T47D (cell line): ENCODE results near the gene GRM8.

Experiments used
- DNase-seq, 2 experiments: peaks; one replicate each; pipeline versions ENCODE4 v3.0.0 to v3.0.0-alpha.2; 2011 to 2012; ENCODE audit warnings: low read depth in 1 of 2, low spot score in 1 of 2
- JUND ChIP-seq: IDR thresholded peaks from 2 replicates; pipeline ENCODE4 v1.6.1; 2012; ENCODE audit warnings: low read depth
- in situ Hi-C: cut with HindIII; loops from 2 replicates; pipeline ENCODE4 v1.10.0; 2016; ENCODE audit warnings: low sequenced_read_pairs, low pct_unique_long_range_greater_than_20kb

Gene GRM8

GRCh38 chr7:127154958-127155357, 97.8 kb downstream of the GRM8 start:
- no peak for DNase-seq
- TF ChIP-seq JUND, result no peak
- in situ Hi-C loops, result no loop called here

DNA sequence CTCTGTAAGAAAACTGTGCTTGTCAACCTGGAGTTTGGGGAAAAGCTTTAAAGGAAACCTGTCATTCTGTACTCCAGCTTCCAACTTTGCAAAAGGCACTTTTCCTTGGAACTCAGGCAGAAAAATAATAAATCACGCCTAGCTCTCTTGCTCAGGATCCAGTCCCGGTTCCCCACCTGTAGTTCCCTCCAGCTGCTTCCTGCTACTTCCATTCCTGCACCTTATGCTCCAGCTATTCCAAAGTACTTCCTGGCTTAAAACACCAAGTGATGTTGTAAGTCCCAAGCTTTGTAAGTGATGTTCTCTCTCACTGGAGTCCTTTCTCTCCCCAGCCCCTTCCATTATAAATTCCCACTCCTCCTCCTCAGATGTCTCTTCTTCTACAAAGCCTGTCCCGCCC, 98.6 kb downstream of the GRM8 start:
- in situ Hi-C loops, result no loop called here
- DNase-seq, result no peak

GRCh38 chr7:127153315-127153714, 99.4 kb downstream of the GRM8 start:
- no peak for DNase-seq
- no peak for TF ChIP-seq JUND
- in situ Hi-C loops, result no loop called here

More for the DNA sequence above, 98.6 kb downstream of the GRM8 start:
- no peak for TF ChIP-seq JUND

DNA sequence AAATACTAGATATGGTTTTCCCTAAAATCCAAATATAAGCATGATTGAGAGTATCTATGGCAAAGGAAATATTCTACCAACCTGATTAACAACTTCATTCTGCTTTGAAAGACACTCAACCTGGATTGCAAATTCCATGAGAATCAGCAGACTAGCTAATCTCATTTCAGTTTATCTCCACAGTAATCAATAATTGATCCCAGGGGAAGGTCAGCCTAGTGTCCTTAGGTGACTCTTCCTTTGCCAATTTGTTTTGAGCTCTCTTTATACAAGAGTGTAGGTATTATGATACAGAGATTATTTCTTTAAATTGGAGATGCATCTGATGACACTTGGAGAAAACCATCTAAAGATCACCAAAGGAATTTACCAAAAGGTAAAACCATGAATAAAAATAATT, 100.3 kb downstream of the GRM8 start:
- no peak for TF ChIP-seq JUND
- in situ Hi-C loops, result no loop called here
- DNase-seq, result no peak

- TF ChIP-seq JUND, result no peak
- no peak for DNase-seq
- in situ Hi-C loops, result no loop called here
Measured at GRCh38 chr7:127151379-127151778, 101.4 kb downstream of the GRM8 start.

DNA sequence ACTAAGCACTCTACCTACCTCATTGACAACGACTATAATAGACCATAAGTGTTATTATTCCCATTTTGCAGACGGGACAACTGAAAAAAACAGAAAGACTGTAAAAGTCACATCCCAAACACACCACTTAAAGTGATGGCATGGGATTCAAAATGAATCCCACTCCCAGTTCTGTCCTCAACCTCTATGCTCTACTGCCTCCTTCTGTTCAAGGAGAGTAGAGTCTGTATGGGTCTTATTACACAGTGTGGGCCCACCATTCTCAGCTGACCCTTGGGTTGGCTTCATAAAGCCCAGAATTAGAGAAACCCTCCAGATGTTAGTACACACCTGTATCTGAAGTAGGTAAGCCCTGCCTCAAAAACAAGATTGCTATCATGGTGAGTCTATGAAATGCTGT, 102.2 kb downstream of the GRM8 start:
- DNase-seq, result no peak
- no peak for TF ChIP-seq JUND
- in situ Hi-C loops, result no loop called here

DNA sequence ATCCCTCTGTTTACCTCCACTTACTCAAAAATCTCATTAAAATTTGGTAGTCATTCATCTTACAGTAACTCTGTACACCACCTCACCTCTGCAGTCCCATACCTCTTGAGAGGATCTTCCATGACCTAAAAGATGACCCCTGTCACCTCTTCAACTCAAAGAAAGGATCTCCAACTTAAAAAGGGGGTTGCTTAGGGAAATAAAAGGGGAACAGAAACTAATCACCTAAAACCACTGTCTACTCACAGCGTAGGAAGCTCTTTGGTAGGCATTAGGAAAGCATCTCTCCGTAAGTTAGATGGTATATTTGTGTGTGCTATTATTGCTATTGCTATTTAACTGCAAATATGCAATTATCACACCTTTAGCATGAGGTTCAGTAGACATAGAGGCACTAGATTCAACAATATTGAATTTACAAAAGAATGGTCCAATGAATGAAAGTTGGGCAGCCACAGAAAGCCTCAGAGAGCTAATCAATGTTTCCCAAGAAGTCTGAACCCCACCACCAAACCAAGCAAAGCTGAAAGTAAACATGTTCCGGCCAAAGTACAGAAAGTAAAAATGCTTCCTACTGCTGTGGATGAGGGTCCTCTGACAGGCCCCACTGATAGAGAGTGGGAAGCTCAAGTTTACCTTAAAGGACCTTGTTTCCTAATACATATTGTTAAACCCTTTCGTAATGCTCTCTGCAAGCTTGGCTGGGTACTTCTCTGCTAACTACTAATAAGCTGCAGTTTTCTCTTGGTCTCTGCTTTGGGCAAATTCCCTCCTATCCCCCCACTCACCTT, 105.8 kb downstream of the GRM8 start:
- DNase-seq, result no peak
- in situ Hi-C loops, result no loop called here

DNA sequence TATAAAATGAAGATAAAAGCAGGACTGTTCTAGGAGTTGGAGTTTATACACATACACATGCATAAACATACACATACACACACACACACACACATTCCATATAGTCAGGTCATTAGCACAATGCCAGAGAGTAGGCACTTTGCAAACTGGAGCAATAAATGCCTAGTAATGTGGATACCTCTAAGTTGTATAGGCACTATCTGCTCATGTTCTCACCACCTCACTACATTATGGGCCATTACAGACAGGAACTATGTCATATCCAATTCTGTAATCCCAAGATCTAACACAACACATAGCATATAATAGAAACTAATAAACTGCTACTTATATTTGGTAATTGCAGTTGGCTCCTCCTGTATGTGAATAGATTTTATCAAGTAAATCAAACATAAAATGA, 115.6 kb downstream of the GRM8 start:
- no peak for DNase-seq
- no peak for TF ChIP-seq JUND
- in situ Hi-C loops, result no loop called here

More for the DNA sequence above, 105.8 kb downstream of the GRM8 start:
- no peak for TF ChIP-seq JUND

DNA sequence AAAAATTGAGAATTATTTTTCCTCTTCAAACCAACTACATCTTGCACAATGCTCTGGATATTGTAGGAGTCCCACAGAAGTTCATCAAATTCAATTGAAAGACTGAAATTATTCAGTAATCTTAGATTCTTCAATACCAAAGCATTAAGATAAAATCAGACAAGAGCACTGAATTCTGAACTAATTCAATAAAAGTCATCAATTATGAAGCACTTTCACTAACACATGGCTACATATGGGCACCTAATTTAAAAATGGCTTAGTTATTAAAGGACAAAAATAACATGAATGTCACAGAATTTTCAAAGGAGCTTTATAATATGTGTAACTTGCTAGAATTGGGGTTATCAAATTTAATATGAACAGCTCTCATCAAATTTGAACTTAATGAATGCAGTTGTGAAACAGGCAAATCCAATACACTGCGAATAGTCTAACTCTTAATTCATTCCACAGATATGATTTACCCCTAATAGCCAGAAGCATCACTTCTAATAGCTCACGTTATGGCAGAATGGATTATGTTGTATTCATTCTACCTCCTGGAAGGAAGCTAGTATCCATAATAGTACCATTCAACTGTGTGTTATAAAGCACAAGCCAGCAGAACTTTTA, 116.8 kb downstream of the GRM8 start:
- DNase-seq, result no peak
- TF ChIP-seq JUND, result no peak
- in situ Hi-C loops, result no loop called here

DNA sequence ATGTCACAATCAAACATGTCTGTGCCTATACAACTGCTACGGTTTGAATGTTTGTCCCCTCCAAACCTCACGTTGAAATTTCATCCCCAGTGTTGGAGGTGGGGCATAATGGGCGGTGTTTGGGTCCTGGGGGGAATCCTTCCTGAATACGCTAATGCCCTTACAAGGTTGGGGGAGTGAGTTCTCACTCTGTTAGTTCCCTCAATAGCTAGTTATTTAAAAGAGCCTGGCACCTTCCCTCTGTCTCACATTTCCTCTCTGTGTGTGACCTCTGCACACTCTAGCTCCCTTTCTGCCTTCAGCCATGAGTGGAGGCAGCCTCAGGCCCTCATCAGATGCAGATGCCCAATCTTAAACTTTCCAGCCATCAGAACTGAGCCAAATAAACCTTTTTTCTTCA, 129.5 kb downstream of the GRM8 start:
- no peak for TF ChIP-seq JUND
- in situ Hi-C loops, result no loop called here
- DNase-seq, result no peak

GRCh38 chr7:127119517-127119916, 133.2 kb downstream of the GRM8 start:
- in situ Hi-C loops, result no loop called here
- DNase-seq, result no peak
- TF ChIP-seq JUND, result no peak

GRCh38 chr7:127114742-127115265, 137.9 kb downstream of the GRM8 start:
- in situ Hi-C loops, result no loop called here
- no peak for DNase-seq
- TF ChIP-seq JUND, result no peak

DNA sequence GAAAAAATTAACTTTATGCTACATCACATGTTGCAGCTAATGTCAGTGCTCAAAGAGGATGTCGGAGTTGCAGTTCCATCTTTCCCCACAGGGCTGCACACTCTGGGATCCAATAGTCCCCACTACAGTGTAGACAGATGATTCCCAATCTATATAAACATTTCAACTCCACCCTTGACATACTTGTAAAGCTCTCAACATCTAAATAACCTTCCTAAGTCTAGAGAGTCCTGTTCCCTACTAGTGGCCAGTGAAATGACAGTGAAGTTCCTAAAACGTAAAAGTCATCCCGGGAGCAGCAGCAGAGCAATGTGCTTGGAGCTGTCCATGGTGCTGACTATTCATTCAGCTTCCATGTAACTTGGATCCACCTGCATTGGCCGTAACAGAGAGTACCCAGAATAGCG, 145.1 kb downstream of the GRM8 start:
- peak; percentile 25 to 75 for DNase-seq
- in situ Hi-C loops, result no loop called here
- no peak for TF ChIP-seq JUND
